K562 (cell line): ENCODE measurements around the gene RIC8B. TPM values are rescaled to one million over a fixed set of nuclear protein-coding genes. Genes with fewer than 3 reads are reported as not detected.

Experiments
- ETS2 ChIP-seq: IDR thresholded peaks from 2 replicates; pipeline ENCODE4 v1.6.1; 2016; ENCODE audit warnings: borderline replicate concordance, missing genetic modification characterization, mild to moderate bottlenecking, moderate library complexity, missing compliant biosample characterization; ENCODE audit not compliant: poor library complexity, severe bottlenecking
- KDM5B ChIP-seq: fragments of 200-600 bp; sonication (generic); IDR thresholded peaks from 2 replicates; pipeline ENCODE4 v1.6.1; 2012; ENCODE audit warnings: low read depth, mild to moderate bottlenecking, moderate library complexity, low read length, control low read depth, inconsistent platforms; ENCODE audit not compliant: insufficient replicate concordance
- MAFF ChIP-seq: IDR thresholded peaks from 2 replicates; pipeline ENCODE4 v1.6.1; 2012; ENCODE audit warnings: low read length, improper control_type of control experiment
- MECOM ChIP-seq: fragments of 250-450 bp; sonication (Bioruptor Pico); IDR thresholded peaks from 2 replicates; pipeline ENCODE4 v1.8.0; 2022; ENCODE audit warnings: inconsistent platforms
- OTX1 ChIP-seq: fragments of 450-650 bp; formaldehyde crosslinking; IDR thresholded peaks from 2 replicates; pipeline ENCODE4 v1.4.0; 2022; ENCODE audit warnings: mild to moderate bottlenecking
- SIN3A ChIP-seq, 2 experiments: fragments of 150-350 bp in 1 of 2; IDR thresholded peaks; 2 replicates each; pipeline ENCODE4 v1.6.1; 2011 to 2016; ENCODE audit warnings: borderline replicate concordance in 2 of 2, low read depth in 2 of 2, low read length in 2 of 2, mild to moderate bottlenecking in 2 of 2, moderate library complexity in 2 of 2; ENCODE audit not compliant: control insufficient read depth in 1 of 2
- SP2 ChIP-seq: IDR thresholded peaks from 2 replicates; pipeline ENCODE4 v1.6.1; 2011; ENCODE audit warnings: mild to moderate bottlenecking, low read depth, low read length, moderate library complexity; ENCODE audit not compliant: poor library complexity, severe bottlenecking; ENCODE audit errors: extremely low read depth
- ZC3H4 ChIP-seq: sonication (generic); formaldehyde crosslinking; IDR thresholded peaks from 2 replicates; pipeline ENCODE4 v1.9.0; 2021; ENCODE audit warnings: missing genetic modification reagents, borderline replicate concordance
- polyA plus RNA-seq, 8 experiments: library from polyadenylated mRNA; depleted of rRNA in 4 of 8; stranded (reverse) in 5 of 8; unstranded in 3 of 8; fragments of >200 nt; fragmentation: Nextera tagmentation in 2 of 8; fragmentation: Illumina TruSeq in 1 of 8; extraction: Ambion mirVana in 2 of 8; extraction: Trizol in 1 of 8; gene quantifications; 2 replicates each; pipeline versions ENCODE4 v1.2.1 to v1.2.3, GENCODE V29; 2011 to 2014; ENCODE audit warnings: inconsistent platforms in 1 of 8, missing spikeins in 1 of 8
- total RNA-seq, 7 experiments: library from RNA; depleted of rRNA in 6 of 7; stranded (reverse); fragments of >200 nt in 6 of 7; fragmentation: Illumina TruSeq in 2 of 7; extraction: Trizol in 2 of 7; gene quantifications; 2 replicates each; pipeline versions ENCODE4 v1.2.1 to v1.2.3, GENCODE V29; 2011 to 2021; ENCODE audit warnings: low replicate concordance in 1 of 7
- TF ChIP-seq, protein P1 (sequence below): fragments of 450-650 bp; IDR thresholded peaks from 2 replicates; pipeline ENCODE4 v1.6.1; 2016; ENCODE audit warnings: low read depth
- TF ChIP-seq, protein P2 (sequence below): fragments of 450-650 bp; IDR thresholded peaks from 2 replicates; pipeline ENCODE4 v1.6.1; 2017; ENCODE audit warnings: antibody characterized with exemption, mild to moderate bottlenecking
- TF ChIP-seq, protein P3 (sequence below): fragments of 450-650 bp; formaldehyde crosslinking; IDR thresholded peaks from 2 replicates; pipeline ENCODE4 v1.4.0; 2020; ENCODE audit warnings: mild to moderate bottlenecking, mixed read lengths

Gene RIC8B
- total and polyA plus RNA-seq, 9 of the 15 experiments (the other 6 are each of a cell fraction or from before 2014, with no cell fraction given), result 0.92 to 8.1 (median 4.8) TPM

DNA sequence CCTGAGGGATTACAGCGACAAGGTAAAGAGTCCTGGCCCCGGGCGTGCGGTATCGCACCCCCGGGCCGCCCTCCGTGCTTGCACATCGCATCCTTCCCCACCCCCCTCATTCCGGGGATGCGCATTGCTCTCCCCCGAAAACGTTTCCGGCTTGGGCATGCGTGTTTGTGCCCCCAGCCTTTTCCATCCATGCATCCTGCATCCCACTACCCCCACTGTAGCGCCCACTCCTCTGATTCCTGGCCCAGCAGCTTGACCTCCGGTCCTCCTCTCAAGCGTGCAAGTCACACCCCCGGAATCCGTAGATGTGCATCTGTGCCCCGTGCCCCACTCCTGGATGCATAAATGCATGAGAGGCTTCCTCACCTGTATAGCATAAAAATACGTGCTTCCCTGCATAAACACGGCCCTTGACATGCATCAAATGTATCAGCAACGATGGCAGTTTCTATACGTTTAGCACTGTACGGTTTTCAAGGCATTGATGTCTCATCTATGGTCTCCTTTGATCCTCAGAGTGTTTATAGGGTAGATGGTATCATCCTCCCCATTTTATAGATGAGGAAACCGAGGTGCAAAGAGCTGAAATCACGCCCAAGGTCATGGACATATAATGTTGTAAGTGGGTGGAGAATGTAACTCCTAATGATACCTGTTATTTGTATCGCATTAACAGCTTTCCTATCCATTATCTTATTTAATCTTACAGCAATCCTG, 484 bp downstream of the RIC8B start (continued):
- TF ChIP-seq, protein P1, sequence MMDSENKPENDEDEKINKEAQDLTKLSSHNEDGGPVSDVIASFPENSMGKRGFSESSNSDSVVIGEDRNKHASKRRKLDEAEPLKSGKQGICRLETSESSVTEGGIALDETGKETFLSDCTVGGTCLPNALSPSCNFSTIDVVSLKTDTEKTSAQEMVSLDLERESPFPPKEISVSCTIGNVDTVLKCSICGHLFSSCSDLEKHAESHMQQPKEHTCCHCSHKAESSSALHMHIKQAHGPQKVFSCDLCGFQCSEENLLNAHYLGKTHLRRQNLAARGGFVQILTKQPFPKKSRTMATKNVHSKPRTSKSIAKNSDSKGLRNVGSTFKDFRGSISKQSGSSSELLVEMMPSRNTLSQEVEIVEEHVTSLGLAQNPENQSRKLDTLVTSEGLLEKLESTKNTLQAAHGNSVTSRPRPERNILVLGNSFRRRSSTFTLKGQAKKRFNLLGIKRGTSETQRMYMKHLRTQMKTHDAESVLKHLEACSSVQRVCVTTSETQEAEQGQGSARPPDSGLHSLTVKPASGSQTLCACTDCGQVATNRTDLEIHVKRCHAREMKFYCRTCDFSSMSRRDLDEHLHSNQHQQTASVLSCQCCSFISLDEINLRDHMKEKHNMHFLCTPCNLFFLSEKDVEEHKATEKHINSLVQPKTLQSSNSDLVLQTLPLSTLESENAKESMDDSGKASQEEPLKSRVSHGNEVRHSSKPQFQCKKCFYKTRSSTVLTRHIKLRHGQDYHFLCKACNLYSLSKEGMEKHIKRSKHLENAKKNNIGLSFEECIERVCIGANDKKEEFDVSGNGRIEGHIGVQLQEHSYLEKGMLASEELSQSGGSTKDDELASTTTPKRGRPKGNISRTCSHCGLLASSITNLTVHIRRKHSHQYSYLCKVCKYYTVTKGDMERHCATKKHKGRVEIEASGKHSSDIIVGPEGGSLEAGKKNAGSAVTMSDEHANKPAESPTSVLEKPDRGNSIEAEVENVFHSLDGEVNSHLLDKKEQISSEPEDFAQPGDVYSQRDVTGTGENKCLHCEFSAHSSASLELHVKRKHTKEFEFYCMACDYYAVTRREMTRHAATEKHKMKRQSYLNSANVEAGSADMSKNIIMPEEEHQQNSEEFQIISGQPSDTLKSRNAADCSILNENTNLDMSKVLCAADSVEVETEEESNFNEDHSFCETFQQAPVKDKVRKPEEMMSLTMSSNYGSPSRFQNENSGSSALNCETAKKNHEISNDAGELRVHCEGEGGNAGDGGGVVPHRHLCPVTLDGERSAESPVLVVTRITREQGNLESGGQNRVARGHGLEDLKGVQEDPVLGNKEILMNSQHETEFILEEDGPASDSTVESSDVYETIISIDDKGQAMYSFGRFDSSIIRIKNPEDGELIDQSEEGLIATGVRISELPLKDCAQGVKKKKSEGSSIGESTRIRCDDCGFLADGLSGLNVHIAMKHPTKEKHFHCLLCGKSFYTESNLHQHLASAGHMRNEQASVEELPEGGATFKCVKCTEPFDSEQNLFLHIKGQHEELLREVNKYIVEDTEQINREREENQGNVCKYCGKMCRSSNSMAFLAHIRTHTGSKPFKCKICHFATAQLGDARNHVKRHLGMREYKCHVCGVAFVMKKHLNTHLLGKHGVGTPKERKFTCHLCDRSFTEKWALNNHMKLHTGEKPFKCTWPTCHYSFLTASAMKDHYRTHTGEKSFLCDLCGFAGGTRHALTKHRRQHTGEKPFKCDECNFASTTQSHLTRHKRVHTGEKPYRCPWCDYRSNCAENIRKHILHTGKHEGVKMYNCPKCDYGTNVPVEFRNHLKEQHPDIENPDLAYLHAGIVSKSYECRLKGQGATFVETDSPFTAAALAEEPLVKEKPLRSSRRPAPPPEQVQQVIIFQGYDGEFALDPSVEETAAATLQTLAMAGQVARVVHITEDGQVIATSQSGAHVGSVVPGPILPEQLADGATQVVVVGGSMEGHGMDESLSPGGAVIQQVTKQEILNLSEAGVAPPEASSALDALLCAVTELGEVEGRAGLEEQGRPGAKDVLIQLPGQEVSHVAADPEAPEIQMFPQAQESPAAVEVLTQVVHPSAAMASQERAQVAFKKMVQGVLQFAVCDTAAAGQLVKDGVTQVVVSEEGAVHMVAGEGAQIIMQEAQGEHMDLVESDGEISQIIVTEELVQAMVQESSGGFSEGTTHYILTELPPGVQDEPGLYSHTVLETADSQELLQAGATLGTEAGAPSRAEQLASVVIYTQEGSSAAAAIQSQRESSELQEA, result no peak; the same call in 1 of the 2 replicates
- TF ChIP-seq MAFF (no peak), KDM5B (peak; percentile 61), OTX1 (CRISPR knock-in tag) (no peak), SP2 (no peak), ETS2 (tag) (no peak), ZC3H4 (CRISPR knock-in tag) (0 out of 2 replicates have a peak, but pooled peaks have one; percentile 32), MECOM (no peak), SIN3A (IDR thresholded peaks at IDR 0.05; ENCODE audit: borderline replicate concordance in 2 of 2, control insufficient read depth in 1 of 2, low read depth in 2 of 2, low read length in 2 of 2) (no peak)
- TF ChIP-seq, protein P2, sequence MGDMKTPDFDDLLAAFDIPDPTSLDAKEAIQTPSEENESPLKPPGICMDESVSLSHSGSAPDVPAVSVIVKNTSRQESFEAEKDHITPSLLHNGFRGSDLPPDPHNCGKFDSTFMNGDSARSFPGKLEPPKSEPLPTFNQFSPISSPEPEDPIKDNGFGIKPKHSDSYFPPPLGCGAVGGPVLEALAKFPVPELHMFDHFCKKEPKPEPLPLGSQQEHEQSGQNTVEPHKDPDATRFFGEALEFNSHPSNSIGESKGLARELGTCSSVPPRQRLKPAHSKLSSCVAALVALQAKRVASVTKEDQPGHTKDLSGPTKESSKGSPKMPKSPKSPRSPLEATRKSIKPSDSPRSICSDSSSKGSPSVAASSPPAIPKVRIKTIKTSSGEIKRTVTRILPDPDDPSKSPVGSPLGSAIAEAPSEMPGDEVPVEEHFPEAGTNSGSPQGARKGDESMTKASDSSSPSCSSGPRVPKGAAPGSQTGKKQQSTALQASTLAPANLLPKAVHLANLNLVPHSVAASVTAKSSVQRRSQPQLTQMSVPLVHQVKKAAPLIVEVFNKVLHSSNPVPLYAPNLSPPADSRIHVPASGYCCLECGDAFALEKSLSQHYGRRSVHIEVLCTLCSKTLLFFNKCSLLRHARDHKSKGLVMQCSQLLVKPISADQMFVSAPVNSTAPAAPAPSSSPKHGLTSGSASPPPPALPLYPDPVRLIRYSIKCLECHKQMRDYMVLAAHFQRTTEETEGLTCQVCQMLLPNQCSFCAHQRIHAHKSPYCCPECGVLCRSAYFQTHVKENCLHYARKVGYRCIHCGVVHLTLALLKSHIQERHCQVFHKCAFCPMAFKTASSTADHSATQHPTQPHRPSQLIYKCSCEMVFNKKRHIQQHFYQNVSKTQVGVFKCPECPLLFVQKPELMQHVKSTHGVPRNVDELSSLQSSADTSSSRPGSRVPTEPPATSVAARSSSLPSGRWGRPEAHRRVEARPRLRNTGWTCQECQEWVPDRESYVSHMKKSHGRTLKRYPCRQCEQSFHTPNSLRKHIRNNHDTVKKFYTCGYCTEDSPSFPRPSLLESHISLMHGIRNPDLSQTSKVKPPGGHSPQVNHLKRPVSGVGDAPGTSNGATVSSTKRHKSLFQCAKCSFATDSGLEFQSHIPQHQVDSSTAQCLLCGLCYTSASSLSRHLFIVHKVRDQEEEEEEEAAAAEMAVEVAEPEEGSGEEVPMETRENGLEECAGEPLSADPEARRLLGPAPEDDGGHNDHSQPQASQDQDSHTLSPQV, result no peak
- TF ChIP-seq, protein P3, sequence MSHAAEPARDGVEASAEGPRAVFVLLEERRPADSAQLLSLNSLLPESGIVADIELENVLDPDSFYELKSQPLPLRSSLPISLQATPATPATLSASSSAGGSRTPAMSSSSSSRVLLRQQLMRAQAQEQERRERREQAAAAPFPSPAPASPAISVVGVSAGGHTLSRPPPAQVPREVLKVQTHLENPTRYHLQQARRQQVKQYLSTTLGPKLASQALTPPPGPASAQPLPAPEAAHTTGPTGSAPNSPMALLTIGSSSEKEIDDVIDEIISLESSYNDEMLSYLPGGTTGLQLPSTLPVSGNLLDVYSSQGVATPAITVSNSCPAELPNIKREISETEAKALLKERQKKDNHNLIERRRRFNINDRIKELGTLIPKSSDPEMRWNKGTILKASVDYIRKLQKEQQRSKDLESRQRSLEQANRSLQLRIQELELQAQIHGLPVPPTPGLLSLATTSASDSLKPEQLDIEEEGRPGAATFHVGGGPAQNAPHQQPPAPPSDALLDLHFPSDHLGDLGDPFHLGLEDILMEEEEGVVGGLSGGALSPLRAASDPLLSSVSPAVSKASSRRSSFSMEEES, result no peak
